ENCODE data around the gene OPCML. TPM values are rescaled to one million over a fixed set of nuclear protein-coding genes. Genes with fewer than 3 reads are reported as not detected.

Gene OPCML
- total and polyA plus RNA-seq, 2 experiments from 2014 or later: 1.2 to 4.4 TPM

- no peak overlapping the region for H3K4me3 ChIP-seq
- no peak overlapping the region for H3K27ac Mint-ChIP-seq
- no peaks in the 10 kb centered on the region for H3K36me3 ChIP-seq (ENCODE audit: insufficient read depth)
- no peaks in the 10 kb centered on the region for H3K27me3 ChIP-seq (ENCODE audit: insufficient read depth)
- DNase-seq (ENCODE audit: low spot score): no peak
- no peaks in the 10 kb centered on the region for H3K27me3 Mint-ChIP-seq (ENCODE audit: insufficient read depth, low read depth, poor library complexity)
- no peak overlapping the region for H3K27ac ChIP-seq (ENCODE audit: low read depth)
- peaks cover 18% of the 10 kb centered on the region for H3K36me3 Mint-ChIP-seq (ENCODE audit: low read depth)
- H3K9me2 ChIP-seq (ENCODE audit: insufficient read depth): no peaks in the 10 kb centered on the region
- H3K4me3 Mint-ChIP-seq: no peak overlapping the region
- TF ChIP-seq ZNF462 (CRISPR knock-in tag; IDR thresholded peaks at IDR 0.05) (no peak), CREB1 (CRISPR knock-in tag; IDR thresholded peaks at IDR 0.05; ENCODE audit: low read depth) (no peak), ZNF114 (CRISPR knock-in tag; IDR thresholded peaks at IDR 0.05) (no peak), EZH2 (IDR thresholded peaks at IDR 0.05; ENCODE audit: low read depth, unreplicated experiment) (no peak), ZNF331 (CRISPR knock-in tag; IDR thresholded peaks at IDR 0.05; ENCODE audit: low read depth) (no peak), CTCF (conservative IDR thresholded peaks at IDR 0.05; ENCODE audit: low read depth in 2 of 2) (no peak), POLR2AphosphoS5 (IDR thresholded peaks at IDR 0.05; ENCODE audit: low read depth) (no peak), REST (IDR thresholded peaks at IDR 0.05; ENCODE audit: unreplicated experiment) (no peak), ETS1 (IDR thresholded peaks at IDR 0.05) (no peak), EZH2phosphoT487 (IDR thresholded peaks at IDR 0.05; ENCODE audit: unreplicated experiment) (no peak), NANOG (IDR thresholded peaks at IDR 0.05; ENCODE audit: borderline replicate concordance) (no peak), STAT1 (IDR thresholded peaks at IDR 0.05; ENCODE audit: unreplicated experiment) (no peak), JUNB (IDR thresholded peaks at IDR 0.05; ENCODE audit: unreplicated experiment) (no peak)
- H3K79me2 ChIP-seq (replicated peaks; ENCODE audit: insufficient read depth): no peaks in the 10 kb centered on the region
- 0 out of 2 replicates have a peak overlapping the region, but pooled peaks have one; percentile 24 for H2AFZ ChIP-seq
- H3F3A ChIP-seq (replicated peaks; ENCODE audit: low read depth): no peaks in the 10 kb centered on the region
- H4K20me1 ChIP-seq (replicated peaks; ENCODE audit: insufficient read depth): no peaks in the 10 kb centered on the region
- no peak overlapping the region for H3K4me2 ChIP-seq
- peaks cover 8% of the 10 kb centered on the region; the same call in 2 of the 3 replicates for H3K4me1 Mint-ChIP-seq
- H3K9me3 Mint-ChIP-seq: peaks cover 23% of the 10 kb centered on the region
- peaks cover 9% of the 10 kb centered on the region for H3K4me1 ChIP-seq (ENCODE audit: insufficient read depth)
- no peak for ATAC-seq
Measured at GRCh38 chr11:132852361-132852760, 679.9 kb downstream of the OPCML start.

Data from GM23338 (cell line).